Measurements from ENCODE around the gene PIGO.

Gene PIGO

GRCh38 chr9:35096035-35096849 is at the start of gene PIGO:
Gene PIGO (minus strand): TSS chr9:35096591. CDS start chr9:35095565, 1,026 bp downstream.
- peak; percentile 93 for DNase-seq (ENCODE audit: low spot score)

- DNase-seq (ENCODE audit: low spot score): no peak
These were observed 45.6 kb upstream of the PIGO start for GRCh38 chr9:35142037-35142436.

GRCh38 chr9:35140093-35140492 is 43.7 kb upstream of the PIGO start:
- DNase-seq (ENCODE audit: low spot score): no peak

- DNase-seq (ENCODE audit: low spot score): no peak
These were observed 40.5 kb upstream of the PIGO start for GRCh38 chr9:35136866-35137265.

- no peak for DNase-seq (ENCODE audit: low spot score)
These were observed 39.6 kb upstream of the PIGO start for GRCh38 chr9:35135988-35136387.

GRCh38 chr9:35134920-35135319 is 38.5 kb upstream of the PIGO start:
- DNase-seq (ENCODE audit: low spot score): no peak

- peak; percentile 85 for DNase-seq (ENCODE audit: low spot score)
These were observed 20.6 kb upstream of the PIGO start for GRCh38 chr9:35116898-35117551.

- DNase-seq (ENCODE audit: low spot score): no peak
These were observed 20.1 kb upstream of the PIGO start for GRCh38 chr9:35116539-35116897.

- DNase-seq (ENCODE audit: low spot score): peak; percentile 94
These were observed 19.5 kb upstream of the PIGO start, which contains the start of gene ATOSB for GRCh38 chr9:35115680-35116538. Gene ATOSB (minus strand): TSS chr9:35115862. CDS start chr9:35108274, 7,588 bp downstream.

- DNase-seq (ENCODE audit: low spot score): no peak
These were observed 18.6 kb upstream of the PIGO start for GRCh38 chr9:35114840-35115628.

- DNase-seq (ENCODE audit: low spot score): peak; percentile 57
These were observed 17.9 kb upstream of the PIGO start for GRCh38 chr9:35114113-35114839.

GRCh38 chr9:35112257-35113020 is 16.0 kb upstream of the PIGO start:
- DNase-seq (ENCODE audit: low spot score): no peak

GRCh38 chr9:35111001-35111933 is 14.9 kb upstream of the PIGO start:
- DNase-seq (ENCODE audit: low spot score): peak; percentile 95

GRCh38 chr9:35110327-35110761 is 14.0 kb upstream of the PIGO start:
- DNase-seq (ENCODE audit: low spot score): no peak

- no peak for DNase-seq (ENCODE audit: low spot score)
These were observed 12.7 kb upstream of the PIGO start for GRCh38 chr9:35108946-35109575.

- no peak for DNase-seq (ENCODE audit: low spot score)
These were observed 12.1 kb upstream of the PIGO start for GRCh38 chr9:35108461-35108860.

- DNase-seq (ENCODE audit: low spot score): no peak
These were observed 11.2 kb upstream of the PIGO start for GRCh38 chr9:35107297-35108290.

Measured in D341Med (cell line).